NCI-H446 treated with DMSO at 0.1 percent for 48 hours (cell line): ENCODE results near the gene RBM24.

ENCODE experiments used
- DNase-seq: peaks from one replicate; lab custom pipeline; 2025; lab: John Stamatoyannopoulos, UW

RBM24 gene

DNA sequence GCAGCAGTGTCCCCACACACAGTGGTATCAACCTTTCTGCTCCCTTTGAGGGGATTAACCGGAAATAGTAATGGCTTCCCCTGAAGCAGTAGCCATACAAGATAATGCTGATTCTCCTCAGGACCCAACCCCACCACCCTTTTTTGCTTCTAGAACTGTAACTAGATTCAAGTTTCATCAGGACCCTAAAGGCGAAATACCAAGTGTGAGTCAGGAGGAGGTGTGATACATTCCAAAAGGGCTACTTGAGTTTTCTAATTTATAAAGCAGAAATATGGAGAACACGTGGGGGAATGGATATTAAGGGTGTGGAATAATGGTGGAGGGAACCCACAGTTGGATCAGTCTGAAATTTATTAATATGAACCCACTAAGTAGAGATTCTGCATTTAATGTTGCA, 60.7 kb downstream of the RBM24 start:
- no peak for DNase-seq

GRCh38 chr6:17343215-17343614, 62.1 kb downstream of the RBM24 start:
- no peak for DNase-seq
